ENCODE results near the gene COP1.

COP1 gene

DNA sequence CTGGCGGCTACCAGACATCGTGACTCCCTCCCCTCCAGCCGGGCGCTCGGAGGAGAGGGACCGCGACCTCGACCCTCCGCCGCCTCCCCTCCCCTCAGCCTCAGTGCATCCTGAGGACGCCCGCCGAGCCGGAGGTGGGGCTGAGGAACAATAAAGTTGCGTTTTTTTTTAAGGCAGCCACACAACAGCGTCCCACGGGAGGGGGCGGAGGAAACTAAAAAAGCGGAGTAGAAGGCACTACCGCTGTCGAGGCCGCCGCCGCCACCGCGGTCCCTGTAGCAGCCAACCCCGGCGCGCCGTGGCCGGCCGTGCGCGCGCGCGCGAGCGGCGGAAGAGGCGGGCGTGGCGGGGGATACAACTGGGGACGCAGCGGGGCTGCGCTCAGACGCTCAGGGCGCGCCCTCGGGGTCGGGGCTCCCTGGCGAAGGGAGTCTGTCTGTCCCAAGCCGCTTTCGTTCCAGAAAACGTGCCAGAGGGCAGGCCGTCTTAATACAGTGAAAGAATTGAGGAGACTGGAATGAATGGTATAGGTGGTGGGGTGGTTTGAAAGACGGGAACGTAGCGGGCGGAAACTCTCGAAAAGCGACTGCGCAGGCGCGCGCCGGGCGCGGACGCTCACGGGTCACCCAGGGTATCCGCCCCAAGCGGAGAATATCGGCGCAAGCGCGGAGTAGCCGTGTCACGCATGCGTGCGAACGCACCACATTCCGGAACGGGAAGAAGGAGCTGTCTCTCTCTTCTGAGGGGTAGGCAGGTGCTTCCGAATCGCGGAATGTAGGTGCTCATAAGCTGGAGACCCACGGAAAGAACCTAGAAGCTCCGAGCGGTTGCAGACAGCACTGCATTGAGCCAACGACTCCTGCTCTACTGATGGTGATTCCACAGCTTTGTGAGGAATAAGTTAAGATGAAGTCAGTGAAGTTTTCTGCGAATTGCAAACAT lies at the start of gene COP1:
COP1 (minus strand) TSS at position 326 of the 942 bp plus-strand sequence; CDS start at position 18, 308 bp downstream.
- no peak for TF ChIP-seq GATA3 (IDR thresholded peaks at IDR 0.05; ENCODE audit: low read depth, low read length)
- no peak for TF ChIP-seq GATA2 (IDR thresholded peaks at IDR 0.05; ENCODE audit: low read depth, low read length)

- TF ChIP-seq GATA2 (IDR thresholded peaks at IDR 0.05; ENCODE audit: low read depth, low read length) (no peak), GATA3 (IDR thresholded peaks at IDR 0.05; ENCODE audit: low read depth, low read length) (no peak)
Observed at GRCh38 chr1:176252191-176252590, 45.1 kb upstream of the COP1 start.

DNA sequence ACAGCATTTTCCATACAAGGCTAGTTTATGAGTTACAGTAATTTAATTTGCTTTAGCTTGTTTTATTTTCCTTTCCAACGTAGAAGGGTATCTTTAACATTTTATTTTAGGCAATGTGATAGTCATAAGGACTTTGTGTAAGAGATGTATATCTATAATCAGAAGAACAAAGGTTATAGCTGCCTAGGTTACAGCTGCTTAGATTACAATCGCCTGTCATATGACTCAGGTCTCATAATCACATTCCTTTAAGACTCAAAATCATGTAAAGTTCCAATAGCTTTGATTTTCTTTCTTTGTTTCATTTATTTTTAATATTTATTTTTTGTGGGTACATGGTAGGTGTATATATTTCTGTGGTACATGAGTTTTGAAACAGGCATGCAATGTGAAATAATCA lies 37.8 kb upstream of the COP1 start:
- no peak for TF ChIP-seq GATA2 (IDR thresholded peaks at IDR 0.05; ENCODE audit: low read depth, low read length)
- no peak for TF ChIP-seq GATA3 (IDR thresholded peaks at IDR 0.05; ENCODE audit: low read depth, low read length)

GRCh38 chr1:176243746-176244145 lies 36.7 kb upstream of the COP1 start:
- TF ChIP-seq GATA3 (IDR thresholded peaks at IDR 0.05; ENCODE audit: low read depth, low read length): no peak
- no peak for TF ChIP-seq GATA2 (IDR thresholded peaks at IDR 0.05; ENCODE audit: low read depth, low read length)

DNA sequence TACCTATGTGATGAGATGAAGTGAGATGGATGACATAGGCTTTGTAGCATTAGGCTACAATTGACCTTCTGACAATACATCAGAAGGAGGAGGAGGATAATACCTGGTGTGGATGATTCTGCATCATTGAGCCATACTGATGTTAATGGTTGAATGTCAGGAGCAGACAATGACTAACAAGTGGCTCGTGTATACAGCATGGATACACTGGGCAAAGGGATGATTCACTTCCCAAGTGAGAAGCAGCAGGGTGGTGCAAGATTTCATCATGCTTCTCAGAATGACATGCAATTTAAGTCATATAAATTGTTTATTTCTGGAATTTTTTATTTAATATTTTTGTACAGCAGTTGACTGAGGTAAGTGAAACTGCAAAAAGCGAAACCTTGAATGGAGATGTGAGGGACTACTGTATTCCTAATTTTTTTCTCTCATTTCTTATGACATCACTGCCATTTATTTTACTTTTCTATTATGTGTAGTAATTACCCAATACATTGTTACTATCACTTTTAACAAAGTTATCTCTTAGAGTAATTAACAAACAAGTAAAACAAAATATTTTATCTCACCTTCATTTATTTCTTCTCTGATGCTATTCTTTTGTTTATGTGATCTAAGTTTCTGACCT lies 34.4 kb upstream of the COP1 start:
- TF ChIP-seq GATA3 (IDR thresholded peaks at IDR 0.05; ENCODE audit: low read depth, low read length) (no peak), GATA2 (IDR thresholded peaks at IDR 0.05; ENCODE audit: low read depth, low read length) (no peak)

DNA sequence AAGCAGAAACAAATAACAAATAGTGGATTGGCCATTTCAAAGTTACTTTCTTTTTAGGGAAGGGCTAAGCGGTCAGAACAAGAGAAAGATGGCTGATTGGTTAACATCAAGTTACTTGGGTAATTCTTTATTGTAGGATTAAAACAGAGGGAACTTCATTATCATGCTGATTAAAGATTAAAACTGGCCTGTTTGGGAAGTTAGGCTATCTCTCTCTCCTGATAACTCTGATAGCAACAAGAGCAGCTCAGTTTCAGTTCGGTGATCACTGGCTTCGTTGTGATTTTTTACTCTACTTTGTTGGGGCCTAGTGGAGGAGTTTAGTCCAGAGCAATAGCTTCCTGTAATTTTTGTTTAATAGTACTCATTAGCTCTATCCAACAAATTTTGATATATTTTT lies 20.5 kb upstream of the COP1 start:
- no peak for TF ChIP-seq GATA2 (IDR thresholded peaks at IDR 0.05; ENCODE audit: low read depth, low read length)
- no peak for TF ChIP-seq GATA3 (IDR thresholded peaks at IDR 0.05; ENCODE audit: low read depth, low read length)

DNA sequence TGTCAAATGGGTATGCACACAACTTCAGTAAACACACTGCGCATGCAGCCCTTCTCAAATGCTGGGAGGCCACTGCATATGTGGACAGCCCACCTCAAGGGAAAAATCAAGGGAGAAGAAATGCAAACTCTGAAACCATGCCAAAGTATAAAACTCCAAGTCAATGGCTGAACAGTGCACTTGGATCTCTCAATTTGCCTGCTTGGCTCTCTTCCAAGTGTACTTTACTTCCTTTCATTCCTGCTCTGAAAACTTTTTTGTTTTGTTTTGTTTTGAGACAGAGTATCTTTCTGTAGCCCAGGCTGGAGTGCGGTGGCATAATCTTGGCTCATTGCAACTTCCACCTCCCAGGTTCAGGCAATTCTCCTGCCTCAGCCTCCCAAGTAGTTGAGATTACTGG lies 18.8 kb upstream of the COP1 start:
- TF ChIP-seq GATA2 (IDR thresholded peaks at IDR 0.05; ENCODE audit: low read depth, low read length) (no peak), GATA3 (IDR thresholded peaks at IDR 0.05; ENCODE audit: low read depth, low read length) (no peak)

- TF ChIP-seq GATA3 (IDR thresholded peaks at IDR 0.05; ENCODE audit: low read depth, low read length): no peak
- no peak for TF ChIP-seq GATA2 (IDR thresholded peaks at IDR 0.05; ENCODE audit: low read depth, low read length)
Observed at GRCh38 chr1:176225479-176225875, 18.4 kb upstream of the COP1 start.

GRCh38 chr1:176222196-176222595 lies 15.1 kb upstream of the COP1 start:
- TF ChIP-seq GATA3 (IDR thresholded peaks at IDR 0.05; ENCODE audit: low read depth, low read length) (no peak), GATA2 (IDR thresholded peaks at IDR 0.05; ENCODE audit: low read depth, low read length) (no peak)

GRCh38 chr1:176220100-176220689 lies 13.1 kb upstream of the COP1 start:
- TF ChIP-seq GATA3 (IDR thresholded peaks at IDR 0.05; ENCODE audit: low read depth, low read length): no peak
- TF ChIP-seq GATA2 (IDR thresholded peaks at IDR 0.05; ENCODE audit: low read depth, low read length): no peak

GRCh38 chr1:176217461-176218099 lies 10.5 kb upstream of the COP1 start:
- TF ChIP-seq GATA3 (IDR thresholded peaks at IDR 0.05; ENCODE audit: low read depth, low read length) (no peak; the same call in 1 of the 2 replicates), GATA2 (IDR thresholded peaks at IDR 0.05; ENCODE audit: low read depth, low read length) (no peak)

- TF ChIP-seq GATA3 (IDR thresholded peaks at IDR 0.05; ENCODE audit: low read depth, low read length) (no peak), GATA2 (IDR thresholded peaks at IDR 0.05; ENCODE audit: low read depth, low read length) (no peak)
Observed at GRCh38 chr1:176216031-176216430, 8.9 kb upstream of the COP1 start.

DNA sequence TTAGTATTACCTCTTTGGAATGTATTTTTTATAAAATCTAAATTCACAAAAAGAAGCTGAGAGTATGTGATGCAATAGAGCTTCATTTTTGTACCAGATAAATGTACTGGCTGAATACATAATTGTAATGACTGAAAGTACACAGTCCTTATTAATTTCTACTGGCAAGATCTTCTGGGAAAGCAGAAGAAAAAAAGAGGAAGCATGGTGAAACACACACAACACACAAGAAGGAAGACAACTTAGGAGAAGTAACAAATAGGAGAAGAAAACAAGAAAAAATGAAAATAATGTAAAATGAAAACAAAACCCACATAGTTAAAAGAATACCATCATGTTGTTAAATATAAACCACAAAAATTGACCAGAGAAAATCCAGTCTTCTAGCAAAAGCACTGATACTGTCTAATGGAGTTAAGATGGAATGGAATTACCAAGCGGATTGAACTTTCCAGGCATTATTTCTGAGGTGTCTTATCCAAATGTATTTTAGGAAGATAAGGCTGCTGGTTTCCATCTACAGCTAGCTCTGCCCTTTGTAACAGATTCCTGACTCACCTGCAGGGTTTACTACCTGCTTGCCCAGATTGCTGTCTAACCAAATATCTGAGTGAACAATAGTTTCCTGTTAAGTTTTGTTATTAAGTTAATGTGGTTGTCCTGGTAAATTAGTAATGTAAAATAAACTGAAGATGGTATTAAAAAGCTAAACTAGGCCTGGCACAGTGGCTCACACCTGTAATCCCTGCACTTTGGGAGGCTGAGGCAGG lies 4.5 kb upstream of the COP1 start:
- TF ChIP-seq GATA3 (IDR thresholded peaks at IDR 0.05; ENCODE audit: low read depth, low read length) (no peak), GATA2 (IDR thresholded peaks at IDR 0.05; ENCODE audit: low read depth, low read length) (no peak)
